SIG-M5 treated with dmso at 0.1 percent for 504 hours (cell line): Measurements from ENCODE around the gene ATXN1.
"Not testable (repeated sequence)": the region's sequence is repeated elsewhere in the genome, so short reads cannot be mapped to it uniquely, and the experiment has no call there.

ENCODE experiments used
- DNase-seq: peaks from one replicate; lab custom pipeline; 2025; ENCODE audit not compliant: unreplicated experiment; lab: John Stamatoyannopoulos, UW

Gene ATXN1

GRCh38 chr6:16404456-16404855, 356.8 kb downstream of the ATXN1 start:
- no peak for DNase-seq

GRCh38 chr6:16403831-16404230, 357.4 kb downstream of the ATXN1 start:
- no peak for DNase-seq

GRCh38 chr6:16402581-16402900, 358.7 kb downstream of the ATXN1 start:
- DNase-seq = no peak

GRCh38 chr6:16400248-16400760, 361.0 kb downstream of the ATXN1 start:
- DNase-seq = no peak

- no peak for DNase-seq
Measured at GRCh38 chr6:16399695-16400094, 361.6 kb downstream of the ATXN1 start.

- DNase-seq = no peak
Measured at GRCh38 chr6:16399158-16399557, 362.1 kb downstream of the ATXN1 start.

- no peak for DNase-seq
Measured at GRCh38 chr6:16398587-16398986, 362.7 kb downstream of the ATXN1 start.

- DNase-seq = no peak
Measured at GRCh38 chr6:16397623-16398022, 363.6 kb downstream of the ATXN1 start.

GRCh38 chr6:16396497-16397319, 364.6 kb downstream of the ATXN1 start:
- no peak for DNase-seq

- DNase-seq = no peak
Measured at GRCh38 chr6:16394632-16395031, 366.6 kb downstream of the ATXN1 start.

- DNase-seq = no peak
Measured at GRCh38 chr6:16393326-16393725, 367.9 kb downstream of the ATXN1 start.

GRCh38 chr6:16392010-16392409, 369.2 kb downstream of the ATXN1 start:
- DNase-seq = no peak

- no peak for DNase-seq
Measured at GRCh38 chr6:16391451-16391912, 369.8 kb downstream of the ATXN1 start.

GRCh38 chr6:16390909-16391450, 370.3 kb downstream of the ATXN1 start:
- DNase-seq = not testable (repeated sequence)

- no peak for DNase-seq
Measured at GRCh38 chr6:16389642-16390041, 371.6 kb downstream of the ATXN1 start.

- no peak for DNase-seq
Measured at GRCh38 chr6:16388488-16388887, 372.8 kb downstream of the ATXN1 start.

- no peak for DNase-seq
Measured at GRCh38 chr6:16386057-16386456, 375.2 kb downstream of the ATXN1 start.

- no peak for DNase-seq
Measured at GRCh38 chr6:16383607-16384206, 377.6 kb downstream of the ATXN1 start.

- not testable (repeated sequence) for DNase-seq
Measured at GRCh38 chr6:16381968-16382367, 379.3 kb downstream of the ATXN1 start.

GRCh38 chr6:16380220-16380809, 380.9 kb downstream of the ATXN1 start:
- no peak for DNase-seq

GRCh38 chr6:16378360-16378759, 382.9 kb downstream of the ATXN1 start:
- not testable (repeated sequence) for DNase-seq

- DNase-seq = no peak
Measured at GRCh38 chr6:16377470-16377869, 383.8 kb downstream of the ATXN1 start.
